Astrocyte (in vitro differentiated cells and primary cell): Measurements from ENCODE around the gene CELF5.

Experiments used
- CTCF ChIP-seq: IDR thresholded peaks from 2 replicates; pipeline ENCODE4 v1.5.1; 2011; ENCODE audit warnings: low read depth, mild to moderate bottlenecking, inconsistent platforms, low read length, moderate library complexity; ENCODE audit not compliant: insufficient read depth
- EZH2 ChIP-seq: IDR thresholded peaks from 2 replicates; pipeline ENCODE4 v1.6.1; 2012; ENCODE audit warnings: mild to moderate bottlenecking, low read length, inconsistent platforms; ENCODE audit not compliant: insufficient read depth

GRCh38 chr19:3202346-3202745, 22.1 kb upstream of the CELF5 start:
- TF ChIP-seq CTCF (no peak), EZH2 (no peak)
